HepG2 (cell line): ENCODE data around the gene PA2G4. TPM values are rescaled to one million over a fixed set of nuclear protein-coding genes. Genes with fewer than 3 reads are reported as not detected.
A peak's percentile ranks its signal among the peaks of the same experiment; 100 is the strongest.

Source experiments
- AHR ChIP-seq: IDR thresholded peaks from 2 replicates; pipeline ENCODE4 v1.6.1; 2018; ENCODE audit warnings: missing genetic modification reagents, missing compliant biosample characterization
- DPF2 ChIP-seq: sonication (generic); formaldehyde crosslinking; IDR thresholded peaks from 2 replicates; pipeline ENCODE4 v1.4.0; 2020; ENCODE audit warnings: mild to moderate bottlenecking, low read depth, missing genetic modification reagents, borderline replicate concordance
- ERF ChIP-seq: IDR thresholded peaks from 2 replicates; pipeline ENCODE4 v1.6.1; 2018; ENCODE audit warnings: missing biosample characterization, missing genetic modification reagents
- HNRNPK ChIP-seq: fragments of 200-400 bp; formaldehyde crosslinking; IDR thresholded peaks from 2 replicates; pipeline ENCODE4 v1.6.1; 2018; ENCODE audit warnings: low read length, low read depth, moderate library complexity, mild to moderate bottlenecking; ENCODE audit not compliant: poor library complexity, severe bottlenecking
- KLF13 ChIP-seq: sonication (generic); formaldehyde crosslinking; IDR thresholded peaks from 2 replicates; pipeline ENCODE4 v1.4.0; 2020; ENCODE audit warnings: mild to moderate bottlenecking, missing genetic modification reagents
- RNF2 ChIP-seq: fragments of 450-650 bp; conservative IDR thresholded peaks from 2 replicates; pipeline ENCODE4 v1.6.1; 2016; ENCODE audit warnings: low read depth
- SNAI1 ChIP-seq: sonication (generic); formaldehyde crosslinking; IDR thresholded peaks from 2 replicates; pipeline ENCODE4 v1.5.0; 2020; ENCODE audit warnings: mild to moderate bottlenecking, missing genetic modification reagents, borderline replicate concordance
- SSRP1 ChIP-seq: IDR thresholded peaks from 2 replicates; pipeline ENCODE4 v1.6.1; 2016; ENCODE audit warnings: control low read depth
- SYNCRIP ChIP-seq: fragments of 200-400 bp; formaldehyde crosslinking; IDR thresholded peaks from 2 replicates; pipeline ENCODE4 v1.6.1; 2018; ENCODE audit warnings: mild to moderate bottlenecking, low read depth, low read length; ENCODE audit not compliant: insufficient read depth
- WIZ ChIP-seq: sonication (generic); formaldehyde crosslinking; IDR thresholded peaks from 2 replicates; pipeline ENCODE4 v1.5.1; 2020; ENCODE audit warnings: mild to moderate bottlenecking, missing genetic modification reagents
- ZBTB1 ChIP-seq: sonication (generic); formaldehyde crosslinking; IDR thresholded peaks from 2 replicates; pipeline ENCODE4 v1.4.0; 2020; ENCODE audit warnings: missing genetic modification reagents, borderline replicate concordance
- ZFAT ChIP-seq: sonication (generic); formaldehyde crosslinking; conservative IDR thresholded peaks from 2 replicates; pipeline ENCODE4 v1.8.1; 2023; ENCODE audit warnings: missing genetic modification reagents, inconsistent platforms
- ZFP62 ChIP-seq: sonication (generic); formaldehyde crosslinking; IDR thresholded peaks from 2 replicates; pipeline ENCODE4 v1.4.0; 2020; ENCODE audit warnings: missing genetic modification reagents
- ZNF205 ChIP-seq: IDR thresholded peaks from 2 replicates; pipeline ENCODE4 v1.6.1; 2018; ENCODE audit warnings: missing biosample characterization, missing genetic modification reagents
- ZNF280D ChIP-seq: sonication (generic); formaldehyde crosslinking; IDR thresholded peaks from 2 replicates; pipeline ENCODE4 v1.5.1; 2020; ENCODE audit warnings: mild to moderate bottlenecking, missing genetic modification reagents
- ZNF652 ChIP-seq: IDR thresholded peaks from 2 replicates; pipeline ENCODE4 v1.6.1; 2016; ENCODE audit warnings: low read depth, borderline replicate concordance
- ZNF790 ChIP-seq: sonication (generic); formaldehyde crosslinking; IDR thresholded peaks from 2 replicates; pipeline ENCODE4 v1.8.0; 2022; ENCODE audit warnings: missing genetic modification reagents, mild to moderate bottlenecking, borderline replicate concordance
- ZNF83 ChIP-seq: sonication (generic); formaldehyde crosslinking; IDR thresholded peaks from 2 replicates; pipeline ENCODE4 v1.4.0; 2020; ENCODE audit warnings: missing genetic modification reagents, mild to moderate bottlenecking, borderline replicate concordance
- polyA plus RNA-seq, 8 experiments: library from polyadenylated mRNA; depleted of rRNA in 3 of 8; stranded (reverse) in 7 of 8; unstranded in 1 of 8; fragments of >200 nt; fragmentation: Illumina TruSeq in 4 of 8; extraction: Trizol in 4 of 8; gene quantifications; 2 replicates each; pipeline versions ENCODE4 v1.2.1 to v1.2.3, GENCODE V29; 2011 to 2016; ENCODE audit warnings: low read depth in 4 of 8, missing spikeins in 1 of 8, mixed read lengths in 1 of 8; ENCODE audit not compliant: insufficient read depth in 1 of 8
- total RNA-seq, 5 experiments: library from RNA; depleted of rRNA; stranded (reverse); fragments of >200 nt; fragmentation: Illumina TruSeq; extraction: Trizol; gene quantifications; 2 replicates each; pipeline ENCODE4 v1.2.3, GENCODE V29; 2016; ENCODE audit warnings: low read depth in 1 of 5
- TF ChIP-seq, protein P1 (sequence below), 2 experiments: fragments of 450-650 bp in 1 of 2; sonication (generic) in 1 of 2; formaldehyde crosslinking in 1 of 2; IDR thresholded peaks; 2 replicates each; pipeline versions ENCODE4 v1.6.1 to v1.8.0; 2016 to 2022; ENCODE audit warnings: antibody characterized with exemption in 1 of 2, mild to moderate bottlenecking in 1 of 2, missing genetic modification reagents in 1 of 2

Gene PA2G4
- total and polyA plus RNA-seq, 2 of the 13 experiments (the other 11 are each of a cell fraction or from before 2014, with no cell fraction given), result 147 to 240 TPM

- TF ChIP-seq, protein P1, sequence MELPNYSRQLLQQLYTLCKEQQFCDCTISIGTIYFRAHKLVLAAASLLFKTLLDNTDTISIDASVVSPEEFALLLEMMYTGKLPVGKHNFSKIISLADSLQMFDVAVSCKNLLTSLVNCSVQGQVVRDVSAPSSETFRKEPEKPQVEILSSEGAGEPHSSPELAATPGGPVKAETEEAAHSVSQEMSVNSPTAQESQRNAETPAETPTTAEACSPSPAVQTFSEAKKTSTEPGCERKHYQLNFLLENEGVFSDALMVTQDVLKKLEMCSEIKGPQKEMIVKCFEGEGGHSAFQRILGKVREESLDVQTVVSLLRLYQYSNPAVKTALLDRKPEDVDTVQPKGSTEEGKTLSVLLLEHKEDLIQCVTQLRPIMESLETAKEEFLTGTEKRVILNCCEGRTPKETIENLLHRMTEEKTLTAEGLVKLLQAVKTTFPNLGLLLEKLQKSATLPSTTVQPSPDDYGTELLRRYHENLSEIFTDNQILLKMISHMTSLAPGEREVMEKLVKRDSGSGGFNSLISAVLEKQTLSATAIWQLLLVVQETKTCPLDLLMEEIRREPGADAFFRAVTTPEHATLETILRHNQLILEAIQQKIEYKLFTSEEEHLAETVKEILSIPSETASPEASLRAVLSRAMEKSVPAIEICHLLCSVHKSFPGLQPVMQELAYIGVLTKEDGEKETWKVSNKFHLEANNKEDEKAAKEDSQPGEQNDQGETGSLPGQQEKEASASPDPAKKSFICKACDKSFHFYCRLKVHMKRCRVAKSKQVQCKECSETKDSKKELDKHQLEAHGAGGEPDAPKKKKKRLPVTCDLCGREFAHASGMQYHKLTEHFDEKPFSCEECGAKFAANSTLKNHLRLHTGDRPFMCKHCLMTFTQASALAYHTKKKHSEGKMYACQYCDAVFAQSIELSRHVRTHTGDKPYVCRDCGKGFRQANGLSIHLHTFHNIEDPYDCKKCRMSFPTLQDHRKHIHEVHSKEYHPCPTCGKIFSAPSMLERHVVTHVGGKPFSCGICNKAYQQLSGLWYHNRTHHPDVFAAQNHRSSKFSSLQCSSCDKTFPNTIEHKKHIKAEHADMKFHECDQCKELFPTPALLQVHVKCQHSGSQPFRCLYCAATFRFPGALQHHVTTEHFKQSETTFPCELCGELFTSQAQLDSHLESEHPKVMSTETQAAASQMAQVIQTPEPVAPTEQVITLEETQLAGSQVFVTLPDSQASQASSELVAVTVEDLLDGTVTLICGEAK (IDR thresholded peaks at IDR 0.05), result no peak
- TF ChIP-seq, protein P1 (CRISPR knock-in tag; IDR thresholded peaks at IDR 0.05), result peak; percentile 20; the same call in 1 of the 2 replicates
- TF ChIP-seq ZNF205, result peak; percentile 99
- no peak for TF ChIP-seq AHR (CRISPR knock-in tag)
- TF ChIP-seq SNAI1 (CRISPR knock-in tag), result no peak
- TF ChIP-seq DPF2 (CRISPR knock-in tag), result no peak
- peak; percentile 54; the same call in 1 of the 2 replicates for TF ChIP-seq ZNF790
- no peak for TF ChIP-seq ZFP62 (CRISPR knock-in tag)
- no peak for TF ChIP-seq RNF2
- peak; percentile 76; the same call in 1 of the 2 replicates for TF ChIP-seq WIZ (CRISPR knock-in tag)
- TF ChIP-seq ZFAT (CRISPR knock-in tag), result no peak
- TF ChIP-seq ZNF280D (CRISPR knock-in tag), result 0 out of 2 replicates have a peak, but pooled peaks have one; percentile 17
- TF ChIP-seq ZNF652 (CRISPR knock-in tag), result no peak
- no peak for TF ChIP-seq HNRNPK
- TF ChIP-seq SYNCRIP, result no peak
- peak; percentile 89 for TF ChIP-seq ERF (CRISPR knock-in tag)
- TF ChIP-seq SSRP1 (CRISPR knock-in tag), result no peak; the same call in 1 of the 2 replicates
- TF ChIP-seq KLF13, result no peak
- no peak for TF ChIP-seq ZBTB1 (CRISPR knock-in tag)
- no peak for TF ChIP-seq ZNF83 (CRISPR knock-in tag)
Measured at GRCh38 chr12:56080556-56081138, 23.7 kb upstream of the PA2G4 start (continued).
